GM12878 (cell line): ENCODE data around the gene TDRD7. TPM values are rescaled to one million over a fixed set of nuclear protein-coding genes. Genes with fewer than 3 reads are reported as not detected.

Experiments
- ATAC-seq: fragments of 200-7000 bp; cut with Tn5 transposase; 3 replicates; pipeline ENCODE4 v1.9.1; 2020; ENCODE audit warnings: mild to moderate bottlenecking, moderate library complexity
- BruUV-seq: library from RNA; stranded (reverse); fragments of 400-500 nt; replicated peaks from 2 replicates; lab custom pipeline; 2021; lab: Mats Ljungman, UMichigan
- CTCF ChIA-PET: fragments of 300-600 bp; sonication (Branson Sonifier 250); formaldehyde crosslinking; extraction: SDS; loops from one replicate; lab custom pipeline; 2021; ENCODE audit warnings: inconsistent platforms; lab: Yijun Ruan, JAX
- POLR2A ChIA-PET: fragments of 350-600 bp; formaldehyde crosslinking; extraction: SDS; loops from one replicate; lab custom pipeline; 2021; ENCODE audit warnings: inconsistent platforms; lab: Charles Lee
- RAD21 ChIA-PET: fragments of 300-600 bp; sonication (Branson Sonifier 250); formaldehyde crosslinking; loops from one replicate; lab custom pipeline; 2023; ENCODE audit warnings: antibody characterized with exemption; ENCODE audit not compliant: unreplicated experiment; lab: Charles Lee
- SMC1A ChIA-PET: fragments of 300-600 bp; sonication (Branson Sonifier 250); formaldehyde crosslinking; loops from one replicate; lab custom pipeline; 2023; ENCODE audit not compliant: unreplicated experiment, uncharacterized antibody; lab: Charles Lee
- DNase-seq: peaks from one replicate; pipeline ENCODE4 v3.0.0-alpha.2; 2011; ENCODE audit warnings: low read depth, low spot score
- FAIRE-seq: peaks from 3 replicates; lab custom pipeline; 2011; peaks lifted over from hg19 to GRCh38; lab: Jason Lieb, UNC
- H2AFZ ChIP-seq: 2 replicates; pipeline ENCODE4 v1.6.0; 2011; ENCODE audit warnings: low read depth, low read length, control low read depth; ENCODE audit not compliant: control insufficient read depth
- H3K27ac ChIP-seq: 2 replicates; pipeline ENCODE4 v1.5.1; 2011; ENCODE audit warnings: control low read depth; ENCODE audit not compliant: control insufficient read depth, insufficient read depth
- H3K27me3 ChIP-seq, 2 experiments: replicated peaks in 1 of 2; 2 replicates each; pipeline versions ENCODE4 v1.6.0 to v1.6.1; 2011; ENCODE audit warnings: low read length in 1 of 2; ENCODE audit not compliant: control insufficient read depth in 2 of 2, insufficient read depth in 2 of 2
- H3K36me3 ChIP-seq, 2 experiments: 2 replicates each; pipeline ENCODE4 v1.5.1; 2011; ENCODE audit warnings: low read length in 1 of 2; ENCODE audit not compliant: control insufficient read depth in 2 of 2, insufficient read depth in 2 of 2
- H3K4me1 ChIP-seq: 2 replicates; pipeline ENCODE4 v1.6.1; 2011; ENCODE audit warnings: mild to moderate bottlenecking, low read length, moderate library complexity, mixed read lengths; ENCODE audit not compliant: control insufficient read depth, insufficient read depth
- H3K4me2 ChIP-seq: 2 replicates; pipeline ENCODE4 v1.6.0; 2011; ENCODE audit warnings: control low read depth; ENCODE audit not compliant: control insufficient read depth, insufficient read depth
- H3K4me3 ChIP-seq: fragments of 200-600 bp; sonication (generic); 2 replicates; pipeline ENCODE4 v1.5.1; 2016
- H3K79me2 ChIP-seq: 2 replicates; pipeline ENCODE4 v1.6.0; 2011; ENCODE audit warnings: low read length; ENCODE audit not compliant: control insufficient read depth, insufficient read depth
- H3K9ac ChIP-seq: 2 replicates; pipeline ENCODE4 v1.8.0; 2011; ENCODE audit warnings: low read length, control low read depth, mixed read lengths; ENCODE audit not compliant: control insufficient read depth, insufficient read depth
- H3K9me3 ChIP-seq: replicated peaks from 3 replicates; pipeline ENCODE4 v1.5.1; 2011; ENCODE audit warnings: mild to moderate bottlenecking, low read length; ENCODE audit not compliant: control insufficient read depth, insufficient read depth
- H4K20me1 ChIP-seq: 2 replicates; pipeline ENCODE4 v1.6.0; 2011; ENCODE audit not compliant: control insufficient read depth, insufficient read depth
- CBFB ChIP-seq: IDR thresholded peaks from 2 replicates; pipeline ENCODE4 v1.6.1; 2016; ENCODE audit warnings: antibody characterized with exemption, low read depth
- CBX3 ChIP-seq: fragments of 200-600 bp; sonication (generic); IDR thresholded peaks from 2 replicates; pipeline ENCODE4 v1.6.1; 2016; ENCODE audit warnings: low read depth, borderline replicate concordance
- CHD4 ChIP-seq: fragments of 200-600 bp; sonication (generic); IDR thresholded peaks from 2 replicates; pipeline ENCODE4 v1.6.1; 2016; ENCODE audit warnings: mild to moderate bottlenecking
- E2F8 ChIP-seq: fragments of 450-650 bp; IDR thresholded peaks from 2 replicates; pipeline ENCODE4 v1.6.1; 2018; ENCODE audit warnings: mild to moderate bottlenecking, low read depth, moderate library complexity; ENCODE audit not compliant: partially characterized antibody
- ESRRA ChIP-seq: IDR thresholded peaks from 2 replicates; pipeline ENCODE4 v1.6.1; 2012; ENCODE audit warnings: mild to moderate bottlenecking, low read length, improper control_type of control experiment
- HDAC6 ChIP-seq: fragments of 200-600 bp; sonication (generic); IDR thresholded peaks from one replicate; pipeline ENCODE4 v1.8.0; 2017; ENCODE audit warnings: antibody characterized with exemption; ENCODE audit not compliant: unreplicated experiment
- LARP7 ChIP-seq: fragments of 450-650 bp; IDR thresholded peaks from 2 replicates; pipeline ENCODE4 v1.6.1; 2017; ENCODE audit warnings: mild to moderate bottlenecking
- MTA2 ChIP-seq: fragments of 450-650 bp; IDR thresholded peaks from 2 replicates; pipeline ENCODE4 v1.6.1; 2016; ENCODE audit warnings: low read depth, mild to moderate bottlenecking, moderate library complexity
- MTA3 ChIP-seq: IDR thresholded peaks from 2 replicates; pipeline ENCODE4 v1.6.1; 2012; ENCODE audit warnings: low read length, inconsistent platforms, borderline replicate concordance
- NBN ChIP-seq: fragments of 450-650 bp; IDR thresholded peaks from 2 replicates; pipeline ENCODE4 v1.6.1; 2016
- NFYA ChIP-seq: IDR thresholded peaks from 2 replicates; pipeline ENCODE4 v1.6.1; 2011; ENCODE audit warnings: low read depth, mild to moderate bottlenecking, low read length, improper control_type of control experiment, borderline replicate concordance
- NR2C1 ChIP-seq: fragments of 450-650 bp; IDR thresholded peaks from 2 replicates; pipeline ENCODE4 v1.6.1; 2017; ENCODE audit warnings: antibody characterized with exemption, mild to moderate bottlenecking, moderate library complexity
- SREBF1 ChIP-seq: IDR thresholded peaks from 2 replicates; pipeline ENCODE4 v1.6.1; 2012; ENCODE audit warnings: mild to moderate bottlenecking, low read length
- WRNIP1 ChIP-seq: IDR thresholded peaks from 2 replicates; pipeline ENCODE4 v1.6.1; 2011; ENCODE audit warnings: low read depth, low read length, improper control_type of control experiment, borderline replicate concordance
- ZBTB40 ChIP-seq: fragments of 450-650 bp; IDR thresholded peaks from 2 replicates; pipeline ENCODE4 v1.6.1; 2016; ENCODE audit warnings: mild to moderate bottlenecking, moderate library complexity, borderline replicate concordance
- ZNF384 ChIP-seq: IDR thresholded peaks from 2 replicates; pipeline ENCODE4 v1.6.1; 2012; ENCODE audit warnings: low read depth, mild to moderate bottlenecking, low read length, improper control_type of control experiment, borderline replicate concordance
- in situ Hi-C: fragments of 300-500 bp; cut with MboI; formaldehyde crosslinking; loops from 9 replicates; pipeline ENCODE4 v1.14.3; 2018; ENCODE audit warnings: mixed read lengths
- intact Hi-C: fragments of 100-400 bp; cut with micrococcal nuclease; formaldehyde crosslinking; loops from one replicate; pipeline ENCODE4 v1.14.2; 2022; ENCODE audit not compliant: unreplicated experiment
- polyA plus RNA-seq, 11 experiments: library from polyadenylated mRNA; depleted of rRNA in 4 of 11; unstranded in 6 of 11; stranded (reverse) in 5 of 11; fragments of >200 nt; fragmentation: Nextera tagmentation in 4 of 11; fragmentation: Illumina TruSeq in 1 of 11; extraction: Ambion mirVana in 4 of 11; extraction: Trizol in 1 of 11; gene quantifications; 1 replicate in 1 of 11; 2 replicates in 10 of 11; pipeline versions ENCODE4 v1.2.1 to v1.2.3, GENCODE V29; 2011 to 2016; ENCODE audit warnings: inconsistent platforms in 2 of 11, missing spikeins in 2 of 11, low read depth in 1 of 11
- total RNA-seq, 4 experiments: library from RNA; depleted of rRNA in 3 of 4; stranded (reverse); fragments of >200 nt in 3 of 4; fragmentation: Illumina TruSeq in 1 of 4; extraction: Trizol in 1 of 4; gene quantifications; 2 replicates each; pipeline versions ENCODE4 v1.2.1 to v1.2.3, GENCODE V29; 2013 to 2021

Gene TDRD7
- total and polyA plus RNA-seq, 10 of the 15 experiments (the other 5 are each of a cell fraction or from before 2014, with no cell fraction given) = 5.7 to 26.4 (median 16.2) TPM

- no peak for DNase-seq
- no peak overlapping the region for H3K4me2 ChIP-seq
- no peak overlapping the region for H3K9ac ChIP-seq
- no peaks in the 10 kb centered on the region for H4K20me1 ChIP-seq
- in situ Hi-C loops (no loop called here), intact Hi-C loops (no loop called here)
- no peaks in the 10 kb centered on the region for H3K4me1 ChIP-seq
- H3K9me3 ChIP-seq = no peaks in the 10 kb centered on the region
- ChIA-PET CTCF (interaction anchor here (0.6 to 2.1 kb wide), 4 partner anchors 10 to 156 kb away, joined by 3 to 24 read pairs (median 8); no protein-coding TSS in a partner anchor), RAD21 (interaction anchor here (1.5 kb wide), 1 partner anchor 19 kb away, joined by 3 read pairs; no protein-coding TSS in a partner anchor), POLR2A (no interaction called here), SMC1A (interaction anchor here (0.6 to 1.9 kb wide), 6 partner anchors 13 to 156 kb away, joined by 3 to 7 read pairs (median 3); no protein-coding TSS in a partner anchor)
- H3K79me2 ChIP-seq = no peaks in the 10 kb centered on the region
- H3K36me3 ChIP-seq = peaks cover 0 to 2% of the 10 kb centered on the region in 2 experiments; a peak in 1 of 4 replicates
- no peaks in the 10 kb centered on the region for H3K27me3 ChIP-seq
- FAIRE-seq = no peak
- no peak overlapping the region for H3K4me3 ChIP-seq
- H3K27ac ChIP-seq = no peak overlapping the region
- H2AFZ ChIP-seq = no peak overlapping the region
- no TSS peak for BruUV-seq
- no peak for ATAC-seq
- TF ChIP-seq CBX3 (no peak), CBFB (no peak), WRNIP1 (no peak), ZBTB40 (no peak), MTA2 (no peak), NBN (no peak), ESRRA (no peak), E2F8 (no peak), CHD4 (no peak), LARP7 (no peak), HDAC6 (no peak), MTA3 (no peak), ZNF384 (no peak), SREBF1 (no peak), NFYA (no peak), NR2C1 (no peak)
Observed at GRCh38 chr9:97459326-97459725, 47.4 kb downstream of the TDRD7 start.
